Panc1 (cell line): Measurements from ENCODE around the gene PSMD1. TPM values are rescaled to one million over a fixed set of nuclear protein-coding genes. Genes with fewer than 3 reads are reported as not detected.

ENCODE experiments used
- ATAC-seq: fragments of 200-7000 bp; cut with Tn5 transposase; 2 replicates; pipeline ENCODE4 v1.9.1; 2020; ENCODE audit warnings: mild to moderate bottlenecking, moderate library complexity
- BruUV-seq: library from RNA; stranded (reverse); fragments of 400-500 nt; replicated peaks from 2 replicates; lab custom pipeline; 2021; lab: Mats Ljungman, UMichigan
- CTCF ChIA-PET: fragments of 300-600 bp; sonication (Branson Sonifier 250); formaldehyde crosslinking; loops from one replicate; lab custom pipeline; 2022; ENCODE audit warnings: antibody characterized with exemption; lab: Charles Lee
- POLR2A ChIA-PET: fragments of 300-600 bp; sonication (Branson Sonifier 250); formaldehyde crosslinking; loops from one replicate; lab custom pipeline; 2022; ENCODE audit warnings: antibody characterized with exemption; lab: Charles Lee
- DNase-seq: peaks from one replicate; pipeline ENCODE4 v3.0.0-alpha.2; 2010; ENCODE audit warnings: low read depth, low spot score
- H3K27ac ChIP-seq: 2 replicates; pipeline ENCODE4 v1.5.1; 2011; ENCODE audit warnings: mild to moderate bottlenecking, low read length, inconsistent platforms
- H3K27me3 ChIP-seq: fragments of 200-500 bp; sonication (Bioruptor generic); 2 replicates; pipeline ENCODE4 v1.6.0; 2014; ENCODE audit warnings: low read length, inconsistent platforms; ENCODE audit not compliant: control insufficient read depth, insufficient read depth
- H3K36me3 ChIP-seq: fragments of 200-500 bp; sonication (Bioruptor generic); 2 replicates; pipeline ENCODE4 v1.5.1; 2014; ENCODE audit warnings: inconsistent platforms, mild to moderate bottlenecking, low read length, moderate library complexity; ENCODE audit not compliant: control insufficient read depth, insufficient read depth
- H3K4me1 ChIP-seq: 2 replicates; pipeline ENCODE4 v1.5.1; 2011; ENCODE audit warnings: inconsistent platforms, mild to moderate bottlenecking, low read length, moderate library complexity; ENCODE audit not compliant: control insufficient read depth, insufficient read depth
- H3K4me3 ChIP-seq, 2 experiments: 2 replicates each; pipeline ENCODE4 v1.5.1; 2011 to 2012; ENCODE audit warnings: low read depth in 2 of 2, low read length in 2 of 2, mild to moderate bottlenecking in 2 of 2, inconsistent platforms in 1 of 2, moderate library complexity in 1 of 2
- H3K9me3 ChIP-seq: fragments of 200-500 bp; sonication (Bioruptor generic); 2 replicates; pipeline ENCODE4 v1.5.1; 2014; ENCODE audit warnings: low read depth, mild to moderate bottlenecking, inconsistent platforms, low read length, moderate library complexity; ENCODE audit not compliant: control insufficient read depth, insufficient read depth
- POLR2AphosphoS5 ChIP-seq: IDR thresholded peaks from 2 replicates; pipeline ENCODE4 v1.6.1; 2012; ENCODE audit warnings: mild to moderate bottlenecking, low read depth, low read length, moderate library complexity
- SIN3A ChIP-seq: IDR thresholded peaks from 2 replicates; pipeline ENCODE4 v1.6.1; 2012; ENCODE audit warnings: low read depth, mild to moderate bottlenecking, low read length, moderate library complexity, borderline replicate concordance; ENCODE audit not compliant: insufficient read depth
- TCF7L2 ChIP-seq: IDR thresholded peaks from 2 replicates; pipeline ENCODE4 v1.6.1; 2011; ENCODE audit warnings: mild to moderate bottlenecking, low read depth, low read length, inconsistent platforms
- in situ Hi-C: cut with HindIII; loops from 2 replicates; pipeline ENCODE4 v1.10.0; 2016; ENCODE audit warnings: low sequenced_read_pairs, low pct_unique_long_range_greater_than_20kb
- intact Hi-C: fragments of 100-400 bp; cut with micrococcal nuclease; formaldehyde crosslinking; loops from one replicate; pipeline ENCODE4 v1.10.0; 2022; ENCODE audit not compliant: unreplicated experiment
- total RNA-seq: library from RNA; stranded (reverse); gene quantifications from one replicate; pipeline ENCODE4 v1.2.1, GENCODE V29; 2021; ENCODE audit not compliant: unreplicated experiment
- TF ChIP-seq, protein P1 (sequence below): fragments of 450-650 bp; IDR thresholded peaks from 2 replicates; pipeline ENCODE4 v1.5.1; 2017; ENCODE audit warnings: mild to moderate bottlenecking
- TF ChIP-seq, protein P2 (sequence below), 2 experiments: IDR thresholded peaks; 2 replicates each; pipeline ENCODE4 v1.6.1; 2011 to 2012; ENCODE audit warnings: low read depth in 2 of 2, control low read depth in 1 of 2, low read length in 1 of 2, mild to moderate bottlenecking in 1 of 2, moderate library complexity in 1 of 2; ENCODE audit not compliant: insufficient read depth in 1 of 2

Gene PSMD1
- total RNA-seq, 1 experiment from 2014 or later = 146 TPM

DNA sequence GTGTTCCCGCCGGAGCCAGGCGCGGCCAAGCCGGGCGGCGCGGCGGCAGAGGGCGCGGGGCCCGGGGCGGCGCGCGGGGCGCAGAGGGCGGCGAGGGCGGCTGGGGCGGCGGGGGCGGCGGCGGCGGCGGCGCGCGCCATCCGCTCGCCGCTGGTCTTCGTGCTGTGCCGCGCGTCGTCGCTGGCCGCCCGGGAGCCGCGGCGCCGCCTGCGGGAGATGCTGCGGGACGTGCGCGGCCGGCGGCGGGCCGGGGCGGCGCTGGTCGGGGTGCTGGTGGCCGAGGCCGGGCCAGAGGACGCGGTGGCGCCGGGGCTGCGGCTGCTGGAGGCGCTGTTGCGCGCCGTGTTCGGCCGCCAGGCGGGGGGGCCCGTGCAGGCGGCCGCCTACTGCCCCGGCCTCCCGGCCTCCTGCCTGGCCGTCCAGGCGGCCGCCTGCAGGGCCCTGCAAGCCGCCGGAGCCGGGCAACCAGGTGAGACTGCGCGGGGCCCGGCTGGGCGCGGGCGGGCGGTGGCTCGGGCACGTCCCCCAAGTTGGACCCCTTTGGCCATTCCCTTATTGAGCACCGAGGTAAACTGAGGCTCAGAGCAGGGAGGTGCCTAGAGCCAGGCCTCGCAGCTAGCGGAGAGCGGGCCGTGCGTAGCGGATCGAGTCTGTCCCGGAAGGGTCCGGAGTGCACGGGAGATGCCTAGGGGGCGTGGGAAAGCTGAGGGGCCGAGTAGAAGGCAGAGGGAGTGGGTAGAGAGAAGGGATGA is 18.8 kb upstream of the PSMD1 start:
- CTCF ChIA-PET = interaction anchor here (0.6 kb wide), 1 partner anchor 1137 kb away, joined by 3 read pairs; no protein-coding TSS in a partner anchor
- H3K27me3 ChIP-seq = peaks cover 12% of the 10 kb centered on the region
- peaks cover 6% of the 10 kb centered on the region; the same call in 1 of the 2 replicates for H3K4me1 ChIP-seq
- H3K4me3 ChIP-seq = peak overlapping the region; percentile 35 to 42; a peak in 3 of 4 replicates
- no peaks in the 10 kb centered on the region for H3K9me3 ChIP-seq
- DNase-seq (no peak), ATAC-seq (peak; percentile 88)
- H3K36me3 ChIP-seq = no peaks in the 10 kb centered on the region
- BruUV-seq = no TSS peak
- POLR2A ChIA-PET = interaction anchor here (1.2 kb wide), 1 partner anchor 11 kb away, joined by 9 read pairs; no protein-coding TSS in a partner anchor
- in situ Hi-C loops (no loop called here), intact Hi-C loops (no loop called here)
- no peak overlapping the region for H3K27ac ChIP-seq
- no peak for TF ChIP-seq SIN3A
- TF ChIP-seq, protein P1, sequence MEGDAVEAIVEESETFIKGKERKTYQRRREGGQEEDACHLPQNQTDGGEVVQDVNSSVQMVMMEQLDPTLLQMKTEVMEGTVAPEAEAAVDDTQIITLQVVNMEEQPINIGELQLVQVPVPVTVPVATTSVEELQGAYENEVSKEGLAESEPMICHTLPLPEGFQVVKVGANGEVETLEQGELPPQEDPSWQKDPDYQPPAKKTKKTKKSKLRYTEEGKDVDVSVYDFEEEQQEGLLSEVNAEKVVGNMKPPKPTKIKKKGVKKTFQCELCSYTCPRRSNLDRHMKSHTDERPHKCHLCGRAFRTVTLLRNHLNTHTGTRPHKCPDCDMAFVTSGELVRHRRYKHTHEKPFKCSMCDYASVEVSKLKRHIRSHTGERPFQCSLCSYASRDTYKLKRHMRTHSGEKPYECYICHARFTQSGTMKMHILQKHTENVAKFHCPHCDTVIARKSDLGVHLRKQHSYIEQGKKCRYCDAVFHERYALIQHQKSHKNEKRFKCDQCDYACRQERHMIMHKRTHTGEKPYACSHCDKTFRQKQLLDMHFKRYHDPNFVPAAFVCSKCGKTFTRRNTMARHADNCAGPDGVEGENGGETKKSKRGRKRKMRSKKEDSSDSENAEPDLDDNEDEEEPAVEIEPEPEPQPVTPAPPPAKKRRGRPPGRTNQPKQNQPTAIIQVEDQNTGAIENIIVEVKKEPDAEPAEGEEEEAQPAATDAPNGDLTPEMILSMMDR = peak; percentile 62; the same call in 1 of the 2 replicates

DNA sequence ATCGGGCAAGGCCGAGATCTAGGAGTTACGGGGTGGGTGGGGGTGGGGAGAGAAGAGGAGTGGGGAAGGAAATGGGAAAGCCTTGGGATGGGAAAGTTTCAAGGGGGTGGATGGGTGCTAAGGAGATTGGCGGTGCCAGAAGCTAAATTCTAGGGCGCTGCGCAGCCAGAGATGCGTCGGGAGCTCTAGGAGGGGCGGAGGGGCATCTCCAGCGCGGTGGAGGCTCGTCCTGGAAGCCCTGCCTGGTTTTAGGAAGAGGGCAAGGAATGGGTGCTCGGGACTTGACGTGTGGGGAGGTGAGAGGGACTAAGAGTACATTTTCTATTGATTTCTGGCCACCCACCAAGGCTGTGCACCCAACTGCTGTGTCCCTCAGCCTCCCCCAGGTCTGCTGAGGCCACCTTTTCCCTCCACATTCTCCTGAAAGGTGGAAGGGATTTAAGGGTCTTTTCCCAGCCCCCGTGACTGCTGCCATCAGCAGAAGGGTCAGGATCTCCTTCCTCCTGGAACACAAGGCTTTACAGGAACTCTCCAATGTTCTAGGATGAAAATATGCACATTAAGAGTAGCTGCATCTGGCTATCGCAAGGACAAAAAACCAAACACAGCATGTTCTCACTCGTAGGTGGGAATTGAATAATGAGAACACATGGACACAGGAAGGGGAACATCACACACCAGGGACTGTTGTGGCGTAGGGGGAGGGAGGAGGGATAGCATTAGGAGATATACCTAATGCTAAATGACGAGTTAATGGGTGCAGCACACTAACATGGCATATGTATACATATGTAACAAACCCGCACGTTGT is 18.0 kb upstream of the PSMD1 start:
- in situ Hi-C loops = no loop called here
- POLR2A ChIA-PET = interaction anchor here (0.6 to 1.2 kb wide), 2 partner anchors 12 to 118 kb away, joined by 5 to 9 read pairs; no protein-coding TSS in a partner anchor
- H3K27me3 ChIP-seq = peaks cover 12% of the 10 kb centered on the region
- H3K4me1 ChIP-seq = peaks cover 6% of the 10 kb centered on the region; the same call in 1 of the 2 replicates
- no peak overlapping the region for H3K27ac ChIP-seq
- ATAC-seq = no peak
- no peaks in the 10 kb centered on the region for H3K36me3 ChIP-seq
- CTCF ChIA-PET = interaction anchor here (0.6 kb wide), 1 partner anchor 1138 kb away, joined by 3 read pairs; no protein-coding TSS in a partner anchor
- intact Hi-C loops = no loop called here
- TF ChIP-seq, protein P2, sequence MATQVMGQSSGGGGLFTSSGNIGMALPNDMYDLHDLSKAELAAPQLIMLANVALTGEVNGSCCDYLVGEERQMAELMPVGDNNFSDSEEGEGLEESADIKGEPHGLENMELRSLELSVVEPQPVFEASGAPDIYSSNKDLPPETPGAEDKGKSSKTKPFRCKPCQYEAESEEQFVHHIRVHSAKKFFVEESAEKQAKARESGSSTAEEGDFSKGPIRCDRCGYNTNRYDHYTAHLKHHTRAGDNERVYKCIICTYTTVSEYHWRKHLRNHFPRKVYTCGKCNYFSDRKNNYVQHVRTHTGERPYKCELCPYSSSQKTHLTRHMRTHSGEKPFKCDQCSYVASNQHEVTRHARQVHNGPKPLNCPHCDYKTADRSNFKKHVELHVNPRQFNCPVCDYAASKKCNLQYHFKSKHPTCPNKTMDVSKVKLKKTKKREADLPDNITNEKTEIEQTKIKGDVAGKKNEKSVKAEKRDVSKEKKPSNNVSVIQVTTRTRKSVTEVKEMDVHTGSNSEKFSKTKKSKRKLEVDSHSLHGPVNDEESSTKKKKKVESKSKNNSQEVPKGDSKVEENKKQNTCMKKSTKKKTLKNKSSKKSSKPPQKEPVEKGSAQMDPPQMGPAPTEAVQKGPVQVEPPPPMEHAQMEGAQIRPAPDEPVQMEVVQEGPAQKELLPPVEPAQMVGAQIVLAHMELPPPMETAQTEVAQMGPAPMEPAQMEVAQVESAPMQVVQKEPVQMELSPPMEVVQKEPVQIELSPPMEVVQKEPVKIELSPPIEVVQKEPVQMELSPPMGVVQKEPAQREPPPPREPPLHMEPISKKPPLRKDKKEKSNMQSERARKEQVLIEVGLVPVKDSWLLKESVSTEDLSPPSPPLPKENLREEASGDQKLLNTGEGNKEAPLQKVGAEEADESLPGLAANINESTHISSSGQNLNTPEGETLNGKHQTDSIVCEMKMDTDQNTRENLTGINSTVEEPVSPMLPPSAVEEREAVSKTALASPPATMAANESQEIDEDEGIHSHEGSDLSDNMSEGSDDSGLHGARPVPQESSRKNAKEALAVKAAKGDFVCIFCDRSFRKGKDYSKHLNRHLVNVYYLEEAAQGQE (IDR thresholded peaks at IDR 0.05; ENCODE audit: insufficient read depth in 1 of 2, low read depth in 2 of 2, low read length in 1 of 2) = no peak
- no peak for TF ChIP-seq SIN3A
- TF ChIP-seq, protein P1 = no peak
- no peak for TF ChIP-seq TCF7L2
- TF ChIP-seq POLR2AphosphoS5 = no peak
- DNase-seq = no peak
- BruUV-seq = no TSS peak
- H3K9me3 ChIP-seq = no peaks in the 10 kb centered on the region
- peak overlapping the region; percentile 32 to 35; a peak in 3 of 4 replicates for H3K4me3 ChIP-seq
